Stomach (tissue), 9 donors: ENCODE data around the gene MIGA2. TPM values are rescaled to one million over a fixed set of nuclear protein-coding genes. Genes with fewer than 3 reads are reported as not detected.

Source experiments
- DNase-seq, 2 donors: peaks; one replicate each; pipeline versions ENCODE4 v3.0.0 to v3.0.0-alpha.2; 2013 to 2019
- H3K27ac ChIP-seq, 5 donors: fragments of 200-600 bp in 4 of 5; sonication (generic) in 4 of 5; one replicate each; pipeline ENCODE4 v1.5.1; 2013 to 2019; ENCODE audit warnings: mild to moderate bottlenecking in 1 of 5, moderate library complexity in 1 of 5
- H3K27me3 ChIP-seq, 3 donors: fragments of 200-600 bp; sonication (generic); one replicate each; pipeline ENCODE4 v1.5.1; 2017 to 2019; ENCODE audit warnings: mixed run types in 1 of 3
- H3K36me3 ChIP-seq, 4 donors: fragments of 200-600 bp; sonication (generic); 1 replicate in 3 of 4; 2 replicates in 1 of 4; pipeline ENCODE4 v1.5.1; 2016 to 2019
- H3K4me1 ChIP-seq, 4 donors: fragments of 200-600 bp; sonication (generic); one replicate each; pipeline ENCODE4 v1.5.1; 2016 to 2019
- H3K4me3 ChIP-seq, 4 donors: fragments of 200-600 bp; sonication (generic) in 3 of 4; one replicate each; pipeline ENCODE4 v1.5.1; 2016 to 2019; ENCODE audit warnings: mild to moderate bottlenecking in 1 of 4
- H3K9me3 ChIP-seq, 4 donors: fragments of 200-600 bp; sonication (generic); one replicate each; pipeline ENCODE4 v1.5.1; 2016 to 2019
- EP300 ChIP-seq: sonication (generic); formaldehyde crosslinking; IDR thresholded peaks from one replicate; pipeline ENCODE4 v1.6.1; 2017; ENCODE audit warnings: antibody characterized with exemption
- POLR2A ChIP-seq, 4 donors: fragments of 450-650 bp; IDR thresholded peaks; one replicate each; pipeline ENCODE4 v1.6.1; 2016; ENCODE audit warnings: antibody characterized with exemption in 4 of 4, control low read depth in 2 of 4, mild to moderate bottlenecking in 1 of 4, moderate library complexity in 1 of 4
- POLR2AphosphoS5 ChIP-seq, 3 donors: sonication (generic); formaldehyde crosslinking; IDR thresholded peaks; one replicate each; pipeline ENCODE4 v1.6.1; 2016; ENCODE audit warnings: antibody characterized with exemption in 3 of 3
- WGBS, 5 donors: extraction: QIAGEN DNeasy Blood & Tissue Kit in 3 of 5; methylation state at CpG; one replicate each; pipeline versions ENCODE4 v1.1.5 to v1.1.7; 2013 to 2018; 5-methylcytosine and 5-hydroxymethylcytosine counted together
- intact Hi-C: fragments of 100-400 bp; cut with DNase I; formaldehyde crosslinking; loops from one replicate; pipeline ENCODE4 v1.15.1; 2023; ENCODE audit warnings: low total_unique reads
- polyA plus RNA-seq, 3 donors: library from polyadenylated mRNA; stranded (reverse); fragments of 200-250 nt; gene quantifications; one replicate each; pipeline ENCODE4 v1.2.3, GENCODE V29; 2013
- total RNA-seq, 5 donors: library from RNA; depleted of rRNA; stranded (reverse); fragments of >200 nt; gene quantifications; one replicate each; pipeline versions ENCODE4 v1.1.0 to v1.2.3, GENCODE V29; 2014 to 2016
- TF ChIP-seq, protein P1 (sequence below), 7 experiments: fragments of 450-650 bp in 4 of 7; fragments of 200-600 bp in 3 of 7; sonication (generic) in 3 of 7; IDR thresholded peaks; one replicate each; pipeline ENCODE4 v1.5.1; 2016 to 2019; ENCODE audit warnings: antibody characterized with exemption in 7 of 7, control low read depth in 2 of 7, mild to moderate bottlenecking in 1 of 7
- donor health status: healthy with polysubstance abuse.
- donor health status: Bipolar disorder and iron deficiency.
- donor health status: healthy.

Gene MIGA2
- total and polyA plus RNA-seq, 8 donors = 9.0 to 175 (median 39.5) TPM

GRCh38 chr9:129105857-129106694, 69.7 kb downstream of the MIGA2 start:
- TF ChIP-seq EP300 (no peak), POLR2A (IDR thresholded peaks at IDR 0.05) (no peak), POLR2AphosphoS5 (IDR thresholded peaks at IDR 0.05) (no peak)
- TF ChIP-seq, protein P1, sequence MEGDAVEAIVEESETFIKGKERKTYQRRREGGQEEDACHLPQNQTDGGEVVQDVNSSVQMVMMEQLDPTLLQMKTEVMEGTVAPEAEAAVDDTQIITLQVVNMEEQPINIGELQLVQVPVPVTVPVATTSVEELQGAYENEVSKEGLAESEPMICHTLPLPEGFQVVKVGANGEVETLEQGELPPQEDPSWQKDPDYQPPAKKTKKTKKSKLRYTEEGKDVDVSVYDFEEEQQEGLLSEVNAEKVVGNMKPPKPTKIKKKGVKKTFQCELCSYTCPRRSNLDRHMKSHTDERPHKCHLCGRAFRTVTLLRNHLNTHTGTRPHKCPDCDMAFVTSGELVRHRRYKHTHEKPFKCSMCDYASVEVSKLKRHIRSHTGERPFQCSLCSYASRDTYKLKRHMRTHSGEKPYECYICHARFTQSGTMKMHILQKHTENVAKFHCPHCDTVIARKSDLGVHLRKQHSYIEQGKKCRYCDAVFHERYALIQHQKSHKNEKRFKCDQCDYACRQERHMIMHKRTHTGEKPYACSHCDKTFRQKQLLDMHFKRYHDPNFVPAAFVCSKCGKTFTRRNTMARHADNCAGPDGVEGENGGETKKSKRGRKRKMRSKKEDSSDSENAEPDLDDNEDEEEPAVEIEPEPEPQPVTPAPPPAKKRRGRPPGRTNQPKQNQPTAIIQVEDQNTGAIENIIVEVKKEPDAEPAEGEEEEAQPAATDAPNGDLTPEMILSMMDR (IDR thresholded peaks at IDR 0.05) = no peak
- no peak overlapping the region for H3K4me3 ChIP-seq
- H3K27ac ChIP-seq = no peak overlapping the region
- DNase-seq = no peak
- H3K36me3 ChIP-seq = peaks cover 6 to 56% (median 43%) of the 10 kb centered on the region in 4 donors
- no peaks in the 10 kb centered on the region for H3K27me3 ChIP-seq
- intact Hi-C loops = no loop called here
- 87 to 92% (median 89%) methylated on average over 5 to 17 of the region's 17 CpGs for WGBS, 5 donors
- no peaks in the 10 kb centered on the region for H3K9me3 ChIP-seq
- peaks cover 21 to 41% (median 27%) of the 10 kb centered on the region in 4 donors for H3K4me1 ChIP-seq

DNA sequence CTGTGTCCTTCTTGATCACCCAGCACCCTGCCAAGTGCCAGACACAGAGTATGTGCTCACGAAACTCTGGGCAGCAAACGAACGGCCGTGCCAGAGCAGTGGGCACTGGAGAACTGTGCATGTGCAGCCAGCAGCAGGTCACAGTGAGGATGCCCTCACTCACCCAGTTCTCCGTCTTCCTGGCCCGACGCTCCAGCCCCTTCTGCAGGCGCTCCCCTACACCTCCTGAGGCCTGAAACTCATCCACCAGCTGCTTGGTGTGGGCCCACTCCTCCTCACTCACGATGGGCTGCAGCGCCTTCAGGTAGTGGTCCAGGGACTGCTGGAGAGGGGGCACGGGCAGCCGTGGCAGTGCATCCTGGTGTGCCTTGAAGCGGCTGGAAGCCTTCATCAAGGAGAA, 71.2 kb downstream of the MIGA2 start:
- Histone ChIP-seq H3K36me3 (peaks cover 6 to 40% (median 31%) of the 10 kb centered on the region in 4 donors), H3K4me3 (no peak overlapping the region), H3K27ac (no peak overlapping the region), H3K9me3 (no peaks in the 10 kb centered on the region), H3K27me3 (no peaks in the 10 kb centered on the region), H3K4me1 (peaks cover 32 to 50% (median 37%) of the 10 kb centered on the region in 4 donors)
- intact Hi-C loops = no loop called here
- no peak for DNase-seq
- 87 to 93% (median 88%) methylated on average over 10 to 13 of the region's 13 CpGs for WGBS, 5 donors
- TF ChIP-seq EP300 = no peak
- TF ChIP-seq POLR2A (IDR thresholded peaks at IDR 0.05) = no peak
- TF ChIP-seq, protein P1 (IDR thresholded peaks at IDR 0.05) = no peak
- no peak for TF ChIP-seq POLR2AphosphoS5 (IDR thresholded peaks at IDR 0.05)

- DNase-seq = no peak
- Histone ChIP-seq H3K4me3 (no peak overlapping the region), H3K27me3 (no peaks in the 10 kb centered on the region), H3K27ac (no peak overlapping the region), H3K36me3 (peaks cover 6 to 39% (median 31%) of the 10 kb centered on the region in 4 donors), H3K4me1 (peaks cover 32 to 50% (median 38%) of the 10 kb centered on the region in 4 donors), H3K9me3 (no peaks in the 10 kb centered on the region)
- intact Hi-C loops = no loop called here
- 80 to 90% (median 89%) methylated on average over 11 to 13 of the region's 13 CpGs for WGBS, 5 donors
- no peak for TF ChIP-seq POLR2A (IDR thresholded peaks at IDR 0.05)
- no peak for TF ChIP-seq POLR2AphosphoS5 (IDR thresholded peaks at IDR 0.05)
Observed at GRCh38 chr9:129108083-129108804, 71.8 kb downstream of the MIGA2 start.

- intact Hi-C loops = no loop called here
- 50 to 60% (median 55%) methylated on average over 10 of the region's 10 CpGs for WGBS, 5 donors
- H3K4me1 ChIP-seq = peaks cover 32 to 55% (median 41%) of the 10 kb centered on the region in 4 donors
- no peak for DNase-seq
- H3K36me3 ChIP-seq = peaks cover 6 to 34% (median 31%) of the 10 kb centered on the region in 4 donors
- TF ChIP-seq, protein P1 (IDR thresholded peaks at IDR 0.05) = no peak
- peak overlapping the region in 3 of 4 donors; percentile 90 to 98 (median 98) for H3K4me3 ChIP-seq
- H3K27ac ChIP-seq = no peak overlapping the region
- no peaks in the 10 kb centered on the region for H3K27me3 ChIP-seq
- H3K9me3 ChIP-seq = no peaks in the 10 kb centered on the region
Observed at GRCh38 chr9:129108805-129109536, 72.5 kb downstream of the MIGA2 start.
